Activated naive CD4-positive, alpha-beta T cell treated with anti-CD3 and anti-CD28 coated beads, Interleukin-2, amount 50 U/mL, for 72 hours (primary cell): ENCODE results near the gene CCIN. TPM values are rescaled to one million over a fixed set of nuclear protein-coding genes. Genes with fewer than 3 reads are reported as not detected.

ENCODE experiments used
- ATAC-seq, 2 donors: fragments of 150-1000 bp; cut with Tn5 transposase; 2 replicates each; pipeline ENCODE4 v1.10.0; 2021; ENCODE audit warnings: mild to moderate bottlenecking in 2 of 2, moderate library complexity in 2 of 2
- DNase-seq, 2 donors: peaks; one replicate each; pipeline ENCODE4 v3.0.0; 2021 to 2022; ENCODE audit warnings: low spot score in 2 of 2
- H3K27ac Mint-ChIP-seq, 2 donors: one replicate each; pipeline ENCODE4 v1.8.0; 2022; ENCODE audit warnings: mild to moderate bottlenecking in 2 of 2, mixed read lengths in 2 of 2
- H3K36me3 Mint-ChIP-seq, 2 donors: one replicate each; pipeline ENCODE4 v1.8.0; 2022; ENCODE audit warnings: mixed read lengths in 2 of 2
- H3K9me3 Mint-ChIP-seq, 2 donors: one replicate each; pipeline ENCODE4 v1.8.0; 2022; ENCODE audit warnings: mixed read lengths in 2 of 2
- total RNA-seq, 2 donors: library from RNA; stranded (reverse); gene quantifications; one replicate each; pipeline ENCODE4 v1.2.3, GENCODE V29; 2022

The CCIN gene
- total RNA-seq, 2 donors from 2014 or later, result not detected

DNA sequence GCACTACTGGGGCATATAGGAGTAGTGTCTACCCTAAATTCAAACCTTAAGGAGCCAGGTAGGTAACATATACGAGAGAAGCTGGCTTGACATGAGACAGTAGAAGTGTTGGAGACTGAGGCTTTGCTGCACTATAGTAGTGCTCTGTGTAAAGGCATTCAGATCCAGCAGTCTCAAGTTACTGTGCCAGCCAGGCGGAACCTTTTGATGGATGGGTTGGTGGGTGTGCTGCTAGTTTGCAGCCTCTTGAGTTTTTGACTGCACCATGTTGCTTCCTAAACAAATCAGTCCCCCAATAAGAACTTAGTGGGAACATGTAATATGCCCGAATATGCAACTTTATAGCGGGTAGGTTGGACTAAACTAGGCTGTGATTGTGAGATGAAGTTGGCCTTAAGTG is 23.0 kb downstream of the CCIN start:
- Mint-ChIP-seq H3K27ac (peak overlapping the region in 1 of 2 donors; percentile 88), H3K9me3 (no peaks in the 10 kb centered on the region), H3K36me3 (peaks cover 16 to 17% of the 10 kb centered on the region in 2 donors)
- no peak for DNase-seq
- ATAC-seq, result no peak

DNA sequence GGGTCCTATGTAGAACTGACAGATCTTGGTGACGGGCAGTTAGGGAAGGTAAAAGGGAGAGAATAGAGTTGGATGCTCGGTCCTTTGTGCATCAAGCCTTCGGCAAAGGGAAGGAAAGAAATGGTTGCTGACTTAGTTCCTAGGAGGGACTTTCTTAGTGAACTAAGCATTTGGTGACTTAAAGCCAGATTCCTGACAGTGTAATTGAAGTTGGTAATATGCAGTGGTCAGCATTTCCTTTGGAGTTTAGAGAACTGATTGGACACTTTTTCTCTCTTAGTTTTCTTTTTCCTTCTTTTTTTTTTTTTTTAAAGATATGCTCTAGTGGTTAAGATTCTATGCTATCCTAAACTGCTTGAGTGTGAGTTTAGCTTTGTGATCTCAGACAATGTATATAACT is 23.8 kb downstream of the CCIN start:
- H3K27ac Mint-ChIP-seq, result peak overlapping the region in 1 of 2 donors; percentile 26
- ATAC-seq, result no peak
- H3K9me3 Mint-ChIP-seq, result no peaks in the 10 kb centered on the region

DNA sequence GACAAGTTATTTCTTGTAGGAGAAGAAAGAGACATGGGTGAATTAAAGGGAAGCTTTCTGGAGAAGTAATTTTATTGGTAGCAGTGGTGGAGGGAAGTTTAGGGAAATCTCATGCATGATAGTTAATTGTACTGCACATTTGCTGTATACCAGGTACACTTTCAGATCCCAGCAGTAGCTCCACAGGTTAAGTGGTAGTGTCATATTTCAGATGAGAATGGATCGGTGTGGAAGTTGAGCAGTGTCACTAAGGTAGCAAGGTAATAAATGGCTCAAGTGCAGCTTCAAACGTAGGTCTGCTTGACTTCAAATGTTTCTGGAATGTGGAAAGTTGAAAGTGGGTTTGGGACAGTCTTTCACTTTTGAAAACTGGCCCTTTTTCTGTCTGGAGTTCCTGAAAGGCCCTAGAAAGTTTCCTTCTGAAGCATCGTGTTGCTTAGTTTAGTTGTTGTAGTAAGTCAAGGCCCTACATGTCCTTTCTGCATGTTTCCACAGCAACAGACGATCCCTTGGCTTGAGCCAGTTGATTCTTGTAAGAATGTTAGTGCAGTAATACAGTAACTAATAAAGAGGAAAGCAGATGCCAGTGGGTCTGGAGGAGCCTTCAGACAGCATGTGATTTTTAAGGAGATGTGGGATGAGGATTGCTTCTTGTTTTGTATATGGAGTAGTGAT is 25.3 kb downstream of the CCIN start:
- DNase-seq (no peak), ATAC-seq (no peak)
- H3K36me3 Mint-ChIP-seq, result peaks cover 16 to 17% of the 10 kb centered on the region in 2 donors
- no peaks in the 10 kb centered on the region for H3K9me3 Mint-ChIP-seq
- peak overlapping the region; percentile 46 to 86 for H3K27ac Mint-ChIP-seq

More for the DNA sequence above, 23.8 kb downstream of the CCIN start:
- peaks cover 16 to 17% of the 10 kb centered on the region in 2 donors for H3K36me3 Mint-ChIP-seq
- DNase-seq, result no peak

DNA sequence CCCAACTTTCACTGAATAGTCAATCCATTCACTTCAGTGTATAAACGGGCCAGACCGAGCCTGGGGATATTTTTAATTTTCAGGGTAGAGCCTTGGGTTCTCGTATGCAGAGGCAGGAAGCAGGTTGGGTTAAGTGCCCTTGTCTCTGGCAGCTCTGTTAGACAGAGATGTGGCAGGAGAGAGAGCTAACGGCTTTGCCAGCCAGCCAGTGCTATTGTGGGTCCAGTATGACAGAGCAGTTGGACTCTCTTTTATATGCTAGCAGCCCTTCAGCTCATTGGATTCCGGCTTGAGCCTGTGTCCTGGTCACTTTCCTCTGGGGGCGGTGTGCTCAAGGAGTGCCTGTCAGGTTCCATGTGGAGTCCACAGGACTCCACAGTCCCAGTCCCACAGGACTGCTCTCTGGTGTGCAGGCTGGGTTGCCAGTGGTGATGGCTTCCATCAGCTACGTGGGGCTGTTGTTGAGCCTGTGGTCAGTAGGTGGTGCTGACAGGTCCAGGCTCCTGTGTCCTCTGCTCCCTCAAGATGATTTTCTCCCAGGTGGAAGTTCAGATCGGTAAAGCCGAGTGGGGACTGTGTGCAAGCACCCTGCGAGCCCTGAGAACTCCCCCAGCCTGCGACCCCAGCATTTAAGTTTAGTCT is 35.8 kb downstream of the CCIN start:
- ATAC-seq (no peak), DNase-seq (no peak)
- peaks cover 24 to 30% of the 10 kb centered on the region in 2 donors for H3K36me3 Mint-ChIP-seq
- no peaks in the 10 kb centered on the region for H3K9me3 Mint-ChIP-seq
- peak overlapping the region in 1 of 2 donors; percentile 92 for H3K27ac Mint-ChIP-seq

DNA sequence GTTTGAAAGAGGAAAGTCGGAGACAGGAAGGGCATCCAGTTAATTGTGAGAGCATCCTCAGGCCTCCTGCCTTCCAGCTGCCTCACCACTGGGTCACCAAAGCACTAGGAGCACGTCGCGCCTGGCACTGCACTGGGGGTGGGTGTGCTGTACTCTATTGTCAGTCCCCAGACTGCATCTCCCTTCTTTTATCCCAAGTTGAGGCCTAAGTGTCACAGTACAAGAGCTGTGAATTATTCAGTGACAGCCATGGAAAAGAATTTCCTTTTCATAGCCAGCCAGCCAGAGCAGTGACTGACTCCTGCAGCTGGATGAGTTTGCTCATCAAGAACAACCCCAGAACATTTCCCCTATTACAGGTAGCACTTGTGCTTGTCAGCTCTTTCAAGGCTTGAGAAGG is 37.8 kb downstream of the CCIN start:
- Mint-ChIP-seq H3K36me3 (peaks cover 24 to 36% of the 10 kb centered on the region in 2 donors), H3K9me3 (no peaks in the 10 kb centered on the region), H3K27ac (peak overlapping the region; percentile 82 to 86)
- ATAC-seq, result peak in 1 of 2 donors; percentile 31
- DNase-seq, result no peak

DNA sequence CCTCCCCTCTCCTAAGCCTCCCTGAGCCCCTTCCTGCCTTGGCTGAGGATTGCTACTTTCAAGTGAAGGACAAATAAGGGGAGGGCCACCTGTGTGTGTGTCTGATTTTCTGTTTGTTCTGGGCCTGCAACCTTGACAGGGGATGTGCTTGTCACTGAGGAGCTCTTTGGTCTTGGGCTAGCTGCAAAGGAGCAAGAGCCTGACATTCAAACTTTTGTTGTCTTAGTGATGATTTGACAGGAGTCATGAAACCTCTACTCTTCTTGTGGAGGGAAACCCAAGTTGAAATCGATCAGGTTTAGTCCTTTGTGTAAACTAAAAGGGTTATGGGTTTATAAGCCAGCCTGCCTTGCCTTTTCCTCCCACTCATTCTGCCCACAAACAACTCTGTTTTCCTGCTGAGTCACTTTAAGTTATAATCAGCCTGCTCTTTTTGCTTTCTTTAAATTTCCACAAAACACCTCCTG is 38.4 kb downstream of the CCIN start:
- H3K27ac Mint-ChIP-seq, result peak overlapping the region; percentile 82 to 86
- H3K9me3 Mint-ChIP-seq, result no peaks in the 10 kb centered on the region
- no peak for DNase-seq
- peak in 1 of 2 donors; percentile 63 for ATAC-seq
- peaks cover 24 to 32% of the 10 kb centered on the region in 2 donors for H3K36me3 Mint-ChIP-seq

DNA sequence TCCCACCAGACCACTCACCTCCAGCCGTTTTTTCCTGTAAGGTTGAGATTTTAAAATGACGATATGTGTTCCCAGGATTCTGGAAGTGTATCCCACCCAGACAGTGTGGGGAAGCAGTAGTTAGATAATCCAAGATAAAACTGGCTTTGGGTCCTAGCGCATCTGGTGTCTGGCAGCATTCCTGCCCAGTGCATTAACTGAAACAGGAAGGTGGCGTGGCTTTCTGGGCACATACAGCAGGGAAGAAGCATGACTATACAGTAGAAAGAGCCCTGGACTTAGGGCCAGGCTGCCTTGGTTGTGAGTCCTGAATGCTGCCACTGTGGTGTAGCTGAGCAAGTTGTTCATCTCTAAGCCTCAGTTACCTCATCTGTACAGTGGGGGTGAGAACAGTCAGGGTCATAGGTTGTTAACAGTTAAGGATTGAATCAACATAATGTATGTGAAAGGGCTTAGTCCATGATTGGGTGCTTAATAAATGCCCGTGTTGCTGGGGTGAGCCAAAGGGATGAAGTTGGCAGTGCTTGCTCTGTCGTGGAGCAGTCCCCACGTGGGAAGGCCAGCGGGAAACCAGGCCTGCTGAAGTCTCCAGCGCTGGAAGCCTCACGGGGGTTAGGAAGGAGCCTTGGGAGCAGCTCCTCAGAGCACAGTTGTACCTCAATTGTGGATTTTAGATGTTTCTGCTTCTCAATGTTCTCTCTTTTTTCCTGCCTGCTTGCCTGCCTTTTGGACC is 39.5 kb downstream of the CCIN start:
- Mint-ChIP-seq H3K9me3 (no peaks in the 10 kb centered on the region), H3K36me3 (peaks cover 23 to 37% of the 10 kb centered on the region in 2 donors), H3K27ac (peak overlapping the region; percentile 82 to 86)
- DNase-seq (no peak), ATAC-seq (no peak)

DNA sequence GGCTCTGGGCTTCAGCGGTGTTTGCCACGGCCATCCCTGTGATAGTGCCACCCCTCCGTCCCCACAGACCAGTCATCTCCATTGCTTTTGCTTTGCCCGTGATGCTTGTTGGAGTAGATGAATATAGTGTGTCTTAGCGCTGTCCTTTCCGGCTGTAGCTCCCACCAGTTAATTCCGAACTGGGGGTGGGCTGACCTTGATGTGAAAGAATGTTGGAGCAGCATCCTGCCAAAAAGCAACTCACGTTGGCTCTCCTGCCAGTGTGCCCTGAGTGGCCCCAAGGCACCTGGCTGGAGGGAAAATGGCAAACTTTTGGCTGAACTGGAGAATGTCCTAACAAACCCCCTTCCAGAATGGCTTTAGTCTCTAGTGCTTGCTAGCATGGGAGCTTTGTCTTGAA is 41.5 kb downstream of the CCIN start:
- H3K9me3 Mint-ChIP-seq, result no peaks in the 10 kb centered on the region
- no peak for ATAC-seq
- no peak for DNase-seq
- H3K36me3 Mint-ChIP-seq, result peaks cover 9 to 32% of the 10 kb centered on the region in 2 donors
- peak overlapping the region in 1 of 2 donors; percentile 72 for H3K27ac Mint-ChIP-seq

DNA sequence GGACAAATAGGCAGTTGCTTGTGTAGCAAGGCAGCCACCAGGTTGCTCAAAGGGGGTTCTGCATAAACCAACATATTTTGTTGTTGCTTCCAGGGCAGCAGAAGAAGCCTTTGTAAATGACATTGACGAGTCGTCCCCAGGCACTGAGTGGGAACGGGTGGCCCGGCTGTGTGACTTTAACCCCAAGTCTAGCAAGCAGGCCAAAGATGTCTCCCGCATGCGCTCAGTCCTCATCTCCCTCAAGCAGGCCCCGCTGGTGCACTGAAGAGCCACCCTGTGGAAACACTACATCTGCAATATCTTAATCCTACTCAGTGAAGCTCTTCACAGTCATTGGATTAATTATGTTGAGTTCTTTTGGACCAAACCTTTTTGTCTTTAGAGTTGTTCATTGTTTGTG is 42.3 kb downstream of the CCIN start:
- H3K27ac Mint-ChIP-seq, result peak overlapping the region in 1 of 2 donors; percentile 24
- H3K36me3 Mint-ChIP-seq, result peaks cover 5 to 33% of the 10 kb centered on the region in 2 donors

DNA sequence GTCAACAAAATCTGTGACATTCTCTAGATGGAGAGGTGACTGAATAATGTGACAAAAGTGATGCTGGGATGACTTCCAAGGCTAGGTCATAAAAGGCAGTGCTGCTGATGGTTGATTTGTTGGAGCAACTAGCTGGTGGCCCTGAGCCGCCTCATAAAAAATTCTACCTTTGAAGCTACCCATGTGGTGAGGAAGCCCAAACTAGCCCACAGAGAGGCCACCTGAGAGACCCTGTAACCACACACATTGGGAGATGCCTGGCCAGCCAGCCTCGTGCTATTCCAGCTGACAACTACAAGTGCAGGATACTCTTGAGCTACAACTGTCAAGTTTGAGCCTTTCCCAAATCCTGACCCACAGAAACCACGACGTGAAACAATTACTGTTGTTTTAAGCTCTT is 44.2 kb downstream of the CCIN start:
- ATAC-seq (no peak), DNase-seq (no peak)
- Mint-ChIP-seq H3K27ac (peak overlapping the region; percentile 43 to 93), H3K9me3 (no peaks in the 10 kb centered on the region), H3K36me3 (peaks cover 5 to 30% of the 10 kb centered on the region in 2 donors)

More for the DNA sequence above, 42.3 kb downstream of the CCIN start:
- no peak for ATAC-seq
- no peaks in the 10 kb centered on the region for H3K9me3 Mint-ChIP-seq
- no peak for DNase-seq

DNA sequence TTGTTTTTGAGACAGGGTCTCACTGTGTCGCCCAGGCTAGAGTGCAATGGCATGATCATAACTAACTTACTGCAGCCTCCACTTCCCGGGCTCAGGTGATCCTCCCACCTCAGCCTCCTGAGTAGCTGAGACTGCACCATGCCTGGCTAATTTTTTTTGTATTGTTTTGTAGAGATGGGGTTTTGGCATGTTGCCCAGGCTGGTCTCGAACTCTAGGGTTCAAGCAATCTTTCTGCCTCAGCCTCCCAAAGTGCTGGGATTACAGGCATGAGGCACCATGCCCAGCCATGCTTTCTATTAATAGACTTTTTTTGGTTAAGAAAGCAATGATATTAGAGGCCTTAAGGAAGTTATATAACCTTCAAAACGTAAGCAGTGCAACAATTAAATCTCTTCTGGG is 44.8 kb downstream of the CCIN start:
- H3K36me3 Mint-ChIP-seq, result peaks cover 5 to 30% of the 10 kb centered on the region in 2 donors
- H3K27ac Mint-ChIP-seq, result no peak overlapping the region
- H3K9me3 Mint-ChIP-seq, result no peaks in the 10 kb centered on the region
- DNase-seq (no peak), ATAC-seq (no peak)

DNA sequence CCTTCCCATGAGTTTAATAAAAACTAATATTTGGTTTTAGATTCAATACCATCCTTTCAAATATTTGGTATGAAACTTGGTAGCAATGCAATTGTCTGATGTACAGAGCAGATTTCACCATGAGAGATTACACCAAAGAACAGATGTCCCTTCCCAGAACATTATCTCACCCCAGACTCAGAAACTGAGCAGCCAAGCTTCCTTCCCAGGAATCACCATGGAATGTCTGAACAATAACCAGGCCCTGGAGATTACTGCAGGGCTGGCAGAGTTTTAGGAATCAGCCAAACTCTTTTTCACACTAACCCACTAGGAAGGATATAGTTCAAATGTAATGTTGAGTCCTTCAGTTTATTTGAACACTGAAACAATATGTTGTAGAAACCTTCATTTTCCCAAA is 45.4 kb downstream of the CCIN start:
- peaks cover 2 to 24% of the 10 kb centered on the region in 2 donors for H3K36me3 Mint-ChIP-seq
- H3K27ac Mint-ChIP-seq, result peak overlapping the region in 1 of 2 donors; percentile 16
- no peaks in the 10 kb centered on the region for H3K9me3 Mint-ChIP-seq
- DNase-seq (no peak), ATAC-seq (no peak)

DNA sequence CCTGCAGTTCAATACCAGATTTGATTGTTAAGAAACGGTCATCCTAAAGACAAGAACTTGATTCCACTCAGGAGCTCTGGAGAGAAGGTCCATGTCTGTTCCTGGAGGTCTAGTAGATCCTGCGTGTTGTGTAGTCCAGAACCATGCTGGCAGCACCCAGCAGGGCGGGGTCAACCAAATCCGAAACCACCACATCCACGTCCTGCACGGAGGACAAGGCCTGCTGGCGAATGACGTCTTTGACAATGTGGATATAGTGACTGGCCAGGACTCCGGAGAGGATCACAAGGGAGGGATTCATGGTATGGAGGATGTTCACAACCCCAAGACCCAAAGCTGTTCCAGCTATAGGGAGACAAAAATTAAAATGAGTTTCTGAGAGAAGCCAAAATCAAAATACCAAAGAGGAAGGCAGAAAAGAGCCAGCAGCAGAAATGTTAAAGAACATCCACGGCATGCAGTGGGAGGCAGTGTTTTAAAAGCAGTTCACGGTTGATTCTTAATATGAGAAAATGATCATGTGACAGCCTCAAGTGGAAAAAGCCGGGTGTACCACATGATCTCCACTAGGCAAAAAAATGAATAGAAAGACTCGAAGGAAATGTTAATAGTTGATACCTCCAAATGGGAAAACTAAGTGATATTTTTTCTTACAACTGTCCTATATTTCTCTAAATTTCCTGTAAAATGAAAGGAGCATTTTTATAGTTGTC is 48.2 kb downstream of the CCIN start:
- DNase-seq (no peak), ATAC-seq (no peak)
- peak overlapping the region; percentile 80 to 86 for H3K27ac Mint-ChIP-seq
- no peaks in the 10 kb centered on the region for H3K9me3 Mint-ChIP-seq
- peaks cover 0 to 25% of the 10 kb centered on the region in 2 donors for H3K36me3 Mint-ChIP-seq

DNA sequence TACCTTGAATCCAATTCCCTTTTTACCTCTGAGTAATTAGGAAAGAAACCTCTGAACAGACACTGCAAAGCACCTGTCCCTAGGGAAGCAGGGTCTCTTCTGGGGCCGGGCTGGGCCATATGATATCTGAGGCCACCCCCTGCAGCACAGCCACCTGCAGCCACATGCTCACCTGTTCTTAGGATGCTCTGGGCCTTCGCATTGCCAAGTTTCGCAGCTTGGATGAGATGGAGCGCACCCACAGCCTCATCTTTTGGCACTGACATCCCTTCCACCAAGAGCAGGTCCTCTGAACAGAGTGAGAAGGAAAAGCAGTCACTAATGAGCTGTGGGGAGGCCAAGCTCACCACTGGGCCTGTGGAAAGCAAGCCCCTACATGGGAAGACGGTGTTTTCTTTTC is 48.8 kb downstream of the CCIN start:
- H3K27ac Mint-ChIP-seq, result peak overlapping the region; percentile 80 to 86
- H3K9me3 Mint-ChIP-seq, result no peaks in the 10 kb centered on the region
- ATAC-seq, result peak in 1 of 2 donors; percentile 27
- peaks cover 6 to 30% of the 10 kb centered on the region in 2 donors for H3K36me3 Mint-ChIP-seq
- no peak for DNase-seq

DNA sequence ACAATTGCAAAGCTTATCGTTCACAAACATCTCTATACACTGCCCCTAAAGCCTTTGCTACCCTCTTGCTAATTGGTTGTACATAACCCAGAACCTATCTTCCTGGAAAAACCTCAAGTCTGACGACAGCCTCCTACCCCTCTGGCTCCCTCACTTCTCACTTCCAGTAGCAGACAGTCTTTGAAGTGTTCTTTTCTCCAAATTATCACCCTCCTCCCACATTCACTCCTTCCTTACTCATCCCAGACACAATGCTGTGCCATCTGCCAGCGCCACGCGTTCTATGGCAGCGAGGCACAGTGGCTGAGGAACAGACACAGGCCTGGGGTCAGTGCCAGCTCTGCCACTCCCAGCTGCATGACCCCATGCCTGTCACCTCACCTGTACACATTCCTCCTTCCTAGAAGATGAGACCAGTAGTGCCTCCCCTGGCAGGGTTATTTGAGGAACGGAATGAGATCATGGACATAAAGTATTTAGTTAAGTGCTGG is 49.3 kb downstream of the CCIN start:
- ATAC-seq (peak; percentile 53 to 77), DNase-seq (no peak)
- Mint-ChIP-seq H3K9me3 (no peaks in the 10 kb centered on the region), H3K27ac (peak overlapping the region; percentile 70 to 80), H3K36me3 (peaks cover 10 to 31% of the 10 kb centered on the region in 2 donors)
